NB4 (cell line): ENCODE results near the gene PCCA.

Experiments used
- MAX ChIP-seq: IDR thresholded peaks from 2 replicates; pipeline ENCODE4 v1.6.1; 2011; ENCODE audit warnings: low read depth, low read length
- TF ChIP-seq, protein P1 (sequence below): IDR thresholded peaks from one replicate; pipeline ENCODE4 v1.5.1; 2012; ENCODE audit warnings: low read depth, low read length

DNA sequence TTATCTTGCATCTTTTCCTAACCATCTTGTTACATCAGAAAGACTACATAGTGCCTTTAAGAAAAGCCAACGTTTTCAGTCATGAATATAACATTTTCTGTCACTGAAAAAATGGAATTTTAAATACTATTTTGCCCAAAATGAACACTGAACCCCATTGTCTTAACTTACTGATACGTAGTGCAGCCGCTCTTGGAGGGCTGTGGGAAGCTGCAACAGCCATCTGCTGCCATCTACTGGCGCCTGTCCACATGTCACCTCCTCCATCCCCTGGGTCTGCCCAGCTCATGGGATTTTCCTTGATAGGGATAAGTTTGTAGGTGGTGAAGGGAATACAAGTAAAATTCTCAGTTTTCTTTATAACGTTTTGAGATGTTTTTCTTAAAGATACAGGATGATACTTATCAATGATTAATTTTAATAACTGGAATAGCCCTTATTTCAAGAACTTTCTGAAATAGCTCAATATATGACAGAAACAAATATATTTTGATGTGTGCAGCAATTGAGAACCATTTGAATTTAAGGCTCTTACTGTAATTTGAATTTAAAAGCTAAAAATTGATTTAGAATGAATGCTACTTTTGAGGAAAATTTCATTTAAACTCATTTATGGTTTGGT lies 426.0 kb downstream of the PCCA start:
- TF ChIP-seq, protein P1, sequence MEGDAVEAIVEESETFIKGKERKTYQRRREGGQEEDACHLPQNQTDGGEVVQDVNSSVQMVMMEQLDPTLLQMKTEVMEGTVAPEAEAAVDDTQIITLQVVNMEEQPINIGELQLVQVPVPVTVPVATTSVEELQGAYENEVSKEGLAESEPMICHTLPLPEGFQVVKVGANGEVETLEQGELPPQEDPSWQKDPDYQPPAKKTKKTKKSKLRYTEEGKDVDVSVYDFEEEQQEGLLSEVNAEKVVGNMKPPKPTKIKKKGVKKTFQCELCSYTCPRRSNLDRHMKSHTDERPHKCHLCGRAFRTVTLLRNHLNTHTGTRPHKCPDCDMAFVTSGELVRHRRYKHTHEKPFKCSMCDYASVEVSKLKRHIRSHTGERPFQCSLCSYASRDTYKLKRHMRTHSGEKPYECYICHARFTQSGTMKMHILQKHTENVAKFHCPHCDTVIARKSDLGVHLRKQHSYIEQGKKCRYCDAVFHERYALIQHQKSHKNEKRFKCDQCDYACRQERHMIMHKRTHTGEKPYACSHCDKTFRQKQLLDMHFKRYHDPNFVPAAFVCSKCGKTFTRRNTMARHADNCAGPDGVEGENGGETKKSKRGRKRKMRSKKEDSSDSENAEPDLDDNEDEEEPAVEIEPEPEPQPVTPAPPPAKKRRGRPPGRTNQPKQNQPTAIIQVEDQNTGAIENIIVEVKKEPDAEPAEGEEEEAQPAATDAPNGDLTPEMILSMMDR: peak; percentile 91
- TF ChIP-seq MAX: peak; percentile 87
